GM18517 (cell line): ENCODE measurements around the gene CLMN.
A peak's percentile ranks its signal among the peaks of the same experiment; 100 is the strongest.

Experiments
- ATAC-seq: cut with Tn5 transposase; IDR thresholded peaks from one replicate; pipeline ENCODE4 v1.9.1; 2021; ENCODE audit warnings: mild to moderate bottlenecking, moderate library complexity; ENCODE audit not compliant: unreplicated experiment

CLMN gene

GRCh38 chr14:95345032-95345431, 25.3 kb upstream of the CLMN start:
- no peak for ATAC-seq

GRCh38 chr14:95344536-95344935, 24.8 kb upstream of the CLMN start:
- no peak for ATAC-seq

GRCh38 chr14:95341564-95341963, 21.9 kb upstream of the CLMN start:
- no peak for ATAC-seq

- no peak for ATAC-seq
These were observed 21.4 kb upstream of the CLMN start for GRCh38 chr14:95341115-95341514.

- no peak for ATAC-seq
These were observed 20.5 kb upstream of the CLMN start for GRCh38 chr14:95340201-95340697.

- ATAC-seq = no peak
These were observed 19.7 kb upstream of the CLMN start for GRCh38 chr14:95339301-95339865.

- ATAC-seq = no peak
These were observed 18.7 kb upstream of the CLMN start for GRCh38 chr14:95338436-95338835.

GRCh38 chr14:95337041-95337595, 17.4 kb upstream of the CLMN start:
- ATAC-seq = no peak

GRCh38 chr14:95336192-95336760, 16.6 kb upstream of the CLMN start:
- no peak for ATAC-seq

- no peak for ATAC-seq
These were observed 15.4 kb upstream of the CLMN start for GRCh38 chr14:95335071-95335470.

GRCh38 chr14:95334044-95334443, 14.3 kb upstream of the CLMN start:
- ATAC-seq = no peak

- ATAC-seq = no peak
These were observed 12.9 kb upstream of the CLMN start for GRCh38 chr14:95332641-95333040.

- ATAC-seq = no peak
These were observed 12.2 kb upstream of the CLMN start for GRCh38 chr14:95331708-95332408.

- no peak for ATAC-seq
These were observed 11.1 kb upstream of the CLMN start for GRCh38 chr14:95330591-95331370.

- no peak for ATAC-seq
These were observed 10.2 kb upstream of the CLMN start for GRCh38 chr14:95329941-95330340.

- no peak for ATAC-seq
These were observed 9.2 kb upstream of the CLMN start for GRCh38 chr14:95328729-95329503.

GRCh38 chr14:95327558-95328374, 8.1 kb upstream of the CLMN start:
- ATAC-seq = peak; percentile 97

GRCh38 chr14:95326987-95327386, 7.3 kb upstream of the CLMN start:
- no peak for ATAC-seq

- no peak for ATAC-seq
These were observed 4.2 kb upstream of the CLMN start for GRCh38 chr14:95323917-95324316.

- no peak for ATAC-seq
These were observed 3.7 kb upstream of the CLMN start for GRCh38 chr14:95323361-95323760.
